H1 (cell line): Measurements from ENCODE around the gene EFHC1. TPM values are rescaled to one million over a fixed set of nuclear protein-coding genes. Genes with fewer than 3 reads are reported as not detected.

Experiments used
- CTCF ChIA-PET: fragments of 300-600 bp; sonication (Branson Sonifier 250); formaldehyde crosslinking; loops from one replicate; lab custom pipeline; 2021; ENCODE audit not compliant: partially characterized antibody; lab: Charles Lee
- POLR2A ChIA-PET: fragments of 300-600 bp; sonication (Branson Sonifier 250); formaldehyde crosslinking; loops from one replicate; lab custom pipeline; 2021; ENCODE audit warnings: inconsistent platforms; ENCODE audit not compliant: partially characterized antibody; lab: Charles Lee
- DNase-seq, 2 experiments: peaks; one replicate each; pipeline versions ENCODE4 v3.0.0 to v3.0.0-alpha.2; 2010 to 2022; ENCODE audit warnings: low spot score in 2 of 2, low read depth in 1 of 2, mixed read lengths in 1 of 2
- FAIRE-seq: peaks from 2 replicates; lab custom pipeline; 2011; peaks lifted over from hg19 to GRCh38; lab: Jason Lieb, UNC
- H2AFZ ChIP-seq: 2 replicates; pipeline ENCODE4 v1.8.1; 2012; ENCODE audit warnings: low read length, inconsistent platforms
- H2AK5ac ChIP-seq: 2 replicates; pipeline ENCODE4 v1.6.1; 2013; ENCODE audit warnings: low read depth, low read length
- H2BK120ac ChIP-seq: replicated peaks from 2 replicates; pipeline ENCODE3; 2013; ENCODE audit warnings: low read depth, low read length, inconsistent platforms
- H2BK12ac ChIP-seq: 2 replicates; pipeline ENCODE4 v1.6.1; 2013; ENCODE audit warnings: low read depth, low read length
- H2BK15ac ChIP-seq: 2 replicates; pipeline ENCODE4 v1.6.1; 2013; ENCODE audit warnings: low read length
- H2BK20ac ChIP-seq: 2 replicates; pipeline ENCODE4 v1.6.1; 2013; ENCODE audit warnings: low read length
- H2BK5ac ChIP-seq: 2 replicates; pipeline ENCODE4 v1.6.1; 2013; ENCODE audit warnings: low read depth, low read length
- H3K14ac ChIP-seq: 2 replicates; pipeline ENCODE4 v1.6.1; 2013; ENCODE audit warnings: inconsistent platforms; ENCODE audit not compliant: insufficient read length
- H3K18ac ChIP-seq: 2 replicates; pipeline ENCODE4 v1.6.1; 2013; ENCODE audit warnings: low read length; ENCODE audit errors: extremely low read depth
- H3K23ac ChIP-seq: 2 replicates; pipeline ENCODE4 v1.6.1; 2013; ENCODE audit warnings: inconsistent platforms; ENCODE audit not compliant: insufficient read length
- H3K23me2 ChIP-seq: 2 replicates; pipeline ENCODE4 v1.6.1; 2013; ENCODE audit warnings: low read depth, low read length
- H3K27ac ChIP-seq: 2 replicates; pipeline ENCODE4 v1.6.1; 2011; ENCODE audit warnings: low read depth, low read length, inconsistent platforms
- H3K27me3 ChIP-seq, 4 experiments: replicated peaks in 1 of 4; 1 replicate in 1 of 4; 2 replicates in 3 of 4; pipeline versions ENCODE4 v1.6.1 to v1.8.1; 2011 to 2013; ENCODE audit warnings: low read length in 3 of 4, mild to moderate bottlenecking in 3 of 4, inconsistent platforms in 2 of 4, mixed read lengths in 2 of 4, moderate library complexity in 1 of 4; ENCODE audit not compliant: control insufficient read depth in 3 of 4, insufficient read depth in 3 of 4; ENCODE audit errors: extremely low read depth in 1 of 4
- H3K36me3 ChIP-seq, 4 experiments: 2 replicates each; pipeline versions ENCODE4 v1.6.1 to v1.8.1; 2011 to 2013; ENCODE audit warnings: mild to moderate bottlenecking in 4 of 4, low read length in 3 of 4, moderate library complexity in 2 of 4, control low read depth in 1 of 4, inconsistent platforms in 1 of 4; ENCODE audit not compliant: insufficient read depth in 4 of 4, control insufficient read depth in 2 of 4
- H3K4ac ChIP-seq: replicated peaks from 2 replicates; pipeline ENCODE3; 2013; ENCODE audit warnings: low read length, low read depth, mixed read lengths, inconsistent platforms; ENCODE audit not compliant: insufficient read length
- H3K4me1 ChIP-seq, 4 experiments: replicated peaks in 1 of 4; 1 replicate in 1 of 4; 2 replicates in 3 of 4; pipeline versions ENCODE4 v1.6.1 to v1.8.1; 2011 to 2013; ENCODE audit warnings: low read length in 3 of 4, inconsistent platforms in 2 of 4, mixed read lengths in 1 of 4; ENCODE audit not compliant: insufficient read depth in 4 of 4, control insufficient read depth in 3 of 4
- H3K4me2 ChIP-seq, 2 experiments: 2 replicates each; pipeline versions ENCODE4 v1.6.1 to v1.8.1; 2011 to 2013; ENCODE audit warnings: low read depth in 2 of 2, low read length in 2 of 2, control low read depth in 1 of 2, inconsistent platforms in 1 of 2, mild to moderate bottlenecking in 1 of 2; ENCODE audit not compliant: insufficient read depth in 1 of 2
- H3K4me3 ChIP-seq, 4 experiments: fragments of 200-600, 300-600 bp in 1 of 4; sonication (generic), shearing (Covaris generic), sonication (Bioruptor Twin) in 1 of 4; 2 replicates each; pipeline versions ENCODE4 v1.5.1 to v1.8.1; 2011 to 2016; ENCODE audit warnings: low read length in 4 of 4, low read depth in 3 of 4, control low read depth in 2 of 4, inconsistent platforms in 2 of 4, mild to moderate bottlenecking in 2 of 4, mixed read lengths in 1 of 4, moderate library complexity in 1 of 4; ENCODE audit not compliant: insufficient read depth in 2 of 4; ENCODE audit errors: extremely low read depth in 1 of 4
- H3K56ac ChIP-seq: replicated peaks from 2 replicates; pipeline ENCODE3; 2013; ENCODE audit warnings: low read depth, mild to moderate bottlenecking, mixed read lengths, low read length, inconsistent platforms; ENCODE audit not compliant: insufficient read length
- H3K79me1 ChIP-seq: 2 replicates; pipeline ENCODE4 v1.6.1; 2013; ENCODE audit warnings: low read depth, low read length, control low read depth
- H3K79me2 ChIP-seq, 2 experiments: 2 replicates each; pipeline versions ENCODE4 v1.6.1 to v1.8.1; 2012 to 2013; ENCODE audit warnings: low read length in 2 of 2, mild to moderate bottlenecking in 2 of 2, inconsistent platforms in 1 of 2; ENCODE audit not compliant: insufficient read depth in 2 of 2, control insufficient read depth in 1 of 2
- H3K9ac ChIP-seq, 4 experiments: replicated peaks in 1 of 4; 1 replicate in 1 of 4; 2 replicates in 3 of 4; pipeline versions ENCODE4 v1.6.1 to v1.8.1; 2011 to 2013; ENCODE audit warnings: low read depth in 3 of 4, low read length in 3 of 4, control low read depth in 2 of 4, mild to moderate bottlenecking in 2 of 4, moderate library complexity in 2 of 4, inconsistent platforms in 1 of 4; ENCODE audit errors: extremely low read depth in 1 of 4
- H3K9me3 ChIP-seq, 2 experiments: 2 replicates each; pipeline versions ENCODE4 v1.6.1 to v1.8.1; 2012 to 2013; ENCODE audit warnings: mild to moderate bottlenecking in 2 of 2, moderate library complexity in 2 of 2, control low read depth in 1 of 2, inconsistent platforms in 1 of 2, low read depth in 1 of 2, low read length in 1 of 2, mixed read lengths in 1 of 2; ENCODE audit not compliant: insufficient read depth in 2 of 2
- H4K20me1 ChIP-seq, 2 experiments: replicated peaks in 1 of 2; 2 replicates each; pipeline versions ENCODE3 to v1.8.1; 2011 to 2013; ENCODE audit warnings: inconsistent platforms in 2 of 2, low read length in 2 of 2, mild to moderate bottlenecking in 1 of 2; ENCODE audit not compliant: insufficient read depth in 2 of 2, control insufficient read depth in 1 of 2
- H4K5ac ChIP-seq: 2 replicates; pipeline ENCODE4 v1.6.1; 2013; ENCODE audit warnings: low read length, low read depth, mixed read lengths, inconsistent platforms; ENCODE audit not compliant: insufficient read length
- H4K8ac ChIP-seq: 2 replicates; pipeline ENCODE4 v1.8.0; 2013; ENCODE audit warnings: mild to moderate bottlenecking, moderate library complexity, low read length, inconsistent platforms; ENCODE audit not compliant: insufficient read depth; ENCODE audit errors: extremely low read depth
- H4K91ac ChIP-seq: replicated peaks from 2 replicates; pipeline ENCODE3; 2013; ENCODE audit warnings: low read length, mixed read lengths, inconsistent platforms; ENCODE audit not compliant: insufficient read length
- ASH2L ChIP-seq: fragments of 200-600, 300-600 bp; sonication (generic); IDR thresholded peaks from one replicate; pipeline ENCODE4 v1.7.1; 2017; ENCODE audit warnings: low read length
- CHD1 ChIP-seq: IDR thresholded peaks from 2 replicates; pipeline ENCODE4 v1.6.1; 2012; ENCODE audit warnings: low read depth, low read length, improper control_type of control experiment
- MAFK ChIP-seq: IDR thresholded peaks from 2 replicates; pipeline ENCODE4 v1.6.1; 2012; ENCODE audit warnings: low read depth, mild to moderate bottlenecking, improper control_type of control experiment, low read length
- POLR2A ChIP-seq, 2 experiments: IDR thresholded peaks; 1 replicate in 1 of 2; 2 replicates in 1 of 2; pipeline ENCODE4 v1.6.1; 2011; ENCODE audit warnings: low read depth in 2 of 2, low read length in 2 of 2, mild to moderate bottlenecking in 2 of 2; ENCODE audit errors: control extremely low read depth in 1 of 2
- whole genome bisulfite sequencing, 2 experiments: shearing (Covaris generic) in 1 of 2; methylation state at CpG; one replicate each; pipeline versions ENCODE4 v1.1.6 to v1.1.7; 2013 to 2015; ENCODE audit warnings: low lambda C conversion rate in 2 of 2, mixed read lengths in 2 of 2, inconsistent platforms in 1 of 2, low coverage in 1 of 2, missing lambda C conversion rate in 1 of 2; ENCODE audit not compliant: insufficient replicate concordance in 2 of 2, insufficient coverage in 1 of 2, insufficient read length in 1 of 2; ENCODE audit errors: extremely low coverage in 1 of 2, missing lambda C conversion rate in 1 of 2; 5-methylcytosine and 5-hydroxymethylcytosine counted together
- polyA plus RNA-seq, 7 experiments: library from polyadenylated mRNA; depleted of rRNA in 3 of 7; stranded (reverse) in 5 of 7; unstranded in 2 of 7; fragments of >200 nt in 5 of 7; fragments of 200-250 nt in 2 of 7; gene quantifications; 1 replicate in 5 of 7; 2 replicates in 1 of 7; 4 replicates in 1 of 7; pipeline versions ENCODE4 v1.2.1 to v1.2.3, GENCODE V29; 2011 to 2013; ENCODE audit warnings: missing spikeins in 2 of 7, mixed read lengths in 2 of 7
- total RNA-seq: library from RNA; stranded (reverse); fragmentation: NEBNext Ultra II Directional; extraction: Animal tissue kit (Norgen Biotek cat#: 25700); gene quantifications from 2 replicates; pipeline ENCODE4 v1.2.1, GENCODE V29; 2021
- TF ChIP-seq, protein P1 (sequence below): IDR thresholded peaks from 2 replicates; pipeline ENCODE4 v1.6.1; 2011; ENCODE audit warnings: low read length, improper control_type of control experiment
- TF ChIP-seq, protein P2 (sequence below): IDR thresholded peaks from 2 replicates; pipeline ENCODE4 v1.6.1; 2012; ENCODE audit warnings: inconsistent platforms
- TF ChIP-seq, protein P3 (sequence below), 3 experiments: IDR thresholded peaks; 1 replicate in 2 of 3; 2 replicates in 1 of 3; pipeline versions ENCODE4 v1.5.1 to v1.6.1; 2011; ENCODE audit warnings: low read length in 3 of 3, mild to moderate bottlenecking in 3 of 3, inconsistent platforms in 2 of 3, low read depth in 1 of 3, moderate library complexity in 1 of 3; ENCODE audit not compliant: insufficient read depth in 1 of 3; ENCODE audit errors: control extremely low read depth in 1 of 3

Gene EFHC1
- total and polyA plus RNA-seq, 2 of the 8 experiments (the other 6 are each of a cell fraction or from before 2014, with no cell fraction given) = 10.5 to 16.4 TPM

GRCh38 chr6:52518279-52518945 lies 98.3 kb downstream of the EFHC1 start:
- Histone ChIP-seq H2BK120ac (peak overlapping the region; percentile 45), H3K27ac (peak overlapping the region; percentile 88), H3K4ac (no peak overlapping the region), H3K4me1 (peaks cover 7 to 20% (median 15%) of the 10 kb centered on the region in 4 experiments), H2BK5ac (peak overlapping the region; percentile 68; the same call in 1 of the 2 replicates), H2BK20ac (0 out of 2 replicates have a peak overlapping the region, but pooled peaks have one; percentile 29), H2BK12ac (peak overlapping the region; percentile 86), H3K4me2 (peak overlapping the region in 1 of 2 experiments; percentile 46; a peak in 1 of 4 replicates), H4K8ac (no peak overlapping the region), H3K56ac (no peak overlapping the region), H2BK15ac (peak overlapping the region; percentile 2; the same call in 1 of the 2 replicates), H3K4me3 (no peak overlapping the region; a peak in 1 of 8 replicates), H3K23me2 (no peaks in the 10 kb centered on the region), H3K27me3 (no peaks in the 10 kb centered on the region), H3K36me3 (peaks cover 0 to 7% (median 0%) of the 10 kb centered on the region in 4 experiments; a peak in 2 of 8 replicates), H3K79me2 (peaks cover 0 to 3% of the 10 kb centered on the region in 2 experiments; a peak in 2 of 4 replicates), H4K91ac (peak overlapping the region; percentile 51), H4K20me1 (peaks cover 0 to under 1% of the 10 kb centered on the region in 2 experiments), H3K9ac (peak overlapping the region in 1 of 4 experiments; percentile 36; a peak in 2 of 7 replicates), H3K23ac (no peak overlapping the region), H3K79me1 (peaks cover 5% of the 10 kb centered on the region; the same call in 1 of the 2 replicates), H3K9me3 (no peaks in the 10 kb centered on the region), H3K18ac (peak overlapping the region; percentile 53; the same call in 1 of the 2 replicates), H3K14ac (no peak overlapping the region), H2AK5ac (peak overlapping the region; percentile 24), H4K5ac (no peak overlapping the region), H2AFZ (no peak overlapping the region)
- FAIRE-seq = no peak
- 92% methylated on average over 13 of the region's 13 CpGs; no CpG with 5 or more reads in 1 of the 2 experiments for WGBS, 2 experiments
- no peak for DNase-seq
- POLR2A ChIA-PET = interaction anchor here (0.8 to 1.0 kb wide), 2 partner anchors 10 kb away, joined by 3 to 4 read pairs; no protein-coding TSS in a partner anchor
- CTCF ChIA-PET = interaction anchor here (1.0 to 1.6 kb wide), 2 partner anchors 72 to 80 kb away, joined by 3 to 7 read pairs; no protein-coding TSS in a partner anchor
- TF ChIP-seq ASH2L (no peak), CHD1 (no peak), MAFK (no peak), POLR2A (IDR thresholded peaks at IDR 0.05; ENCODE audit: control extremely low read depth in 1 of 2, low read depth in 2 of 2, low read length in 2 of 2) (no peak)
- TF ChIP-seq, protein P1, sequence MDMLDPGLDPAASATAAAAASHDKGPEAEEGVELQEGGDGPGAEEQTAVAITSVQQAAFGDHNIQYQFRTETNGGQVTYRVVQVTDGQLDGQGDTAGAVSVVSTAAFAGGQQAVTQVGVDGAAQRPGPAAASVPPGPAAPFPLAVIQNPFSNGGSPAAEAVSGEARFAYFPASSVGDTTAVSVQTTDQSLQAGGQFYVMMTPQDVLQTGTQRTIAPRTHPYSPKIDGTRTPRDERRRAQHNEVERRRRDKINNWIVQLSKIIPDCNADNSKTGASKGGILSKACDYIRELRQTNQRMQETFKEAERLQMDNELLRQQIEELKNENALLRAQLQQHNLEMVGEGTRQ = no peak
- TF ChIP-seq, protein P2, sequence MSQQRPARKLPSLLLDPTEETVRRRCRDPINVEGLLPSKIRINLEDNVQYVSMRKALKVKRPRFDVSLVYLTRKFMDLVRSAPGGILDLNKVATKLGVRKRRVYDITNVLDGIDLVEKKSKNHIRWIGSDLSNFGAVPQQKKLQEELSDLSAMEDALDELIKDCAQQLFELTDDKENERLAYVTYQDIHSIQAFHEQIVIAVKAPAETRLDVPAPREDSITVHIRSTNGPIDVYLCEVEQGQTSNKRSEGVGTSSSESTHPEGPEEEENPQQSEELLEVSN = no peak
- TF ChIP-seq, protein P3, sequence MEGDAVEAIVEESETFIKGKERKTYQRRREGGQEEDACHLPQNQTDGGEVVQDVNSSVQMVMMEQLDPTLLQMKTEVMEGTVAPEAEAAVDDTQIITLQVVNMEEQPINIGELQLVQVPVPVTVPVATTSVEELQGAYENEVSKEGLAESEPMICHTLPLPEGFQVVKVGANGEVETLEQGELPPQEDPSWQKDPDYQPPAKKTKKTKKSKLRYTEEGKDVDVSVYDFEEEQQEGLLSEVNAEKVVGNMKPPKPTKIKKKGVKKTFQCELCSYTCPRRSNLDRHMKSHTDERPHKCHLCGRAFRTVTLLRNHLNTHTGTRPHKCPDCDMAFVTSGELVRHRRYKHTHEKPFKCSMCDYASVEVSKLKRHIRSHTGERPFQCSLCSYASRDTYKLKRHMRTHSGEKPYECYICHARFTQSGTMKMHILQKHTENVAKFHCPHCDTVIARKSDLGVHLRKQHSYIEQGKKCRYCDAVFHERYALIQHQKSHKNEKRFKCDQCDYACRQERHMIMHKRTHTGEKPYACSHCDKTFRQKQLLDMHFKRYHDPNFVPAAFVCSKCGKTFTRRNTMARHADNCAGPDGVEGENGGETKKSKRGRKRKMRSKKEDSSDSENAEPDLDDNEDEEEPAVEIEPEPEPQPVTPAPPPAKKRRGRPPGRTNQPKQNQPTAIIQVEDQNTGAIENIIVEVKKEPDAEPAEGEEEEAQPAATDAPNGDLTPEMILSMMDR (IDR thresholded peaks at IDR 0.05; ENCODE audit: control extremely low read depth in 1 of 3, insufficient read depth in 1 of 3, low read depth in 1 of 3, low read length in 3 of 3) = no peak
